Measurements from ENCODE around the gene TRAPPC2B.
A peak's percentile ranks its signal among the peaks of the same experiment; 100 is the strongest.

Gene TRAPPC2B

GRCh38 chr19:57398868-57399267 lies 35.5 kb downstream of the TRAPPC2B start:
- DNase-seq (ENCODE audit: extremely low spot score) = no peak
- TF ChIP-seq CTCF (IDR thresholded peaks at IDR 0.05; ENCODE audit: control extremely low read depth, extremely low read depth, low read depth, missing control alignments) = no peak
- CTCF ChIA-PET = interaction anchor here (1.0 kb wide), 1 partner anchor 7 kb away, joined by 3 read pairs; no protein-coding TSS in a partner anchor
- POLR2A ChIA-PET = no interaction called here

GRCh38 chr19:57403737-57404563 lies 40.6 kb downstream of the TRAPPC2B start:
- DNase-seq (ENCODE audit: extremely low spot score) = no peak
- no peak for TF ChIP-seq CTCF (IDR thresholded peaks at IDR 0.05; ENCODE audit: control extremely low read depth, extremely low read depth, low read depth, missing control alignments)
- CTCF ChIA-PET = interaction anchor here (0.8 to 1.0 kb wide), 3 partner anchors 15 to 751 kb away, joined by 3 read pairs; partner anchors contain the start of gene ZNF548
- POLR2A ChIA-PET = no interaction called here

- CTCF ChIA-PET = interaction anchor here (0.6 to 1.8 kb wide), 18 partner anchors 8 to 1063 kb away, joined by 3 to 13 read pairs (median 3); partner anchors contain the start of genes ZNF548 and ZNF551
- POLR2A ChIA-PET = no interaction called here
- DNase-seq (ENCODE audit: extremely low spot score) = peak; percentile 76
- peak; percentile 81 for TF ChIP-seq CTCF (IDR thresholded peaks at IDR 0.05; ENCODE audit: control extremely low read depth, extremely low read depth, low read depth, missing control alignments)
Measured at GRCh38 chr19:57406516-57407123, 43.3 kb downstream of the TRAPPC2B start.

- no peak for TF ChIP-seq CTCF (IDR thresholded peaks at IDR 0.05; ENCODE audit: control extremely low read depth, extremely low read depth, low read depth, missing control alignments)
- ChIA-PET CTCF (no interaction called here), POLR2A (no interaction called here)
- peak; percentile 94 for DNase-seq (ENCODE audit: extremely low spot score)
Measured at GRCh38 chr19:57410877-57411671, 47.7 kb downstream of the TRAPPC2B start, which contains the start of gene ZNF17. TSS of gene ZNF17 (plus strand) at chr19:57411161. CDS start at chr19:57413616, 2,455 bp downstream.
